SK-N-SH (cell line): ENCODE measurements around the gene PRKG1.

Source experiments
- CTCF ChIP-seq: fragments of 200-600 bp; sonication (generic); IDR thresholded peaks from 2 replicates; pipeline ENCODE4 v1.6.1; 2017; ENCODE audit warnings: antibody characterized with exemption, mild to moderate bottlenecking, moderate library complexity
- REST ChIP-seq: IDR thresholded peaks from 2 replicates; pipeline ENCODE4 v1.6.1; 2012; ENCODE audit warnings: mild to moderate bottlenecking, low read depth, low read length, moderate library complexity

GRCh38 chr10:51924359-51924758 is 850.1 kb downstream of the PRKG1 start:
- no peak for TF ChIP-seq REST
- no peak for TF ChIP-seq CTCF
